ENCODE data around the gene SLC25A3. TPM values are rescaled to one million over a fixed set of nuclear protein-coding genes. Genes with fewer than 3 reads are reported as not detected.

SLC25A3 gene
- total and polyA plus RNA-seq, 7 donors: 525 to 872 (median 638) TPM

DNA sequence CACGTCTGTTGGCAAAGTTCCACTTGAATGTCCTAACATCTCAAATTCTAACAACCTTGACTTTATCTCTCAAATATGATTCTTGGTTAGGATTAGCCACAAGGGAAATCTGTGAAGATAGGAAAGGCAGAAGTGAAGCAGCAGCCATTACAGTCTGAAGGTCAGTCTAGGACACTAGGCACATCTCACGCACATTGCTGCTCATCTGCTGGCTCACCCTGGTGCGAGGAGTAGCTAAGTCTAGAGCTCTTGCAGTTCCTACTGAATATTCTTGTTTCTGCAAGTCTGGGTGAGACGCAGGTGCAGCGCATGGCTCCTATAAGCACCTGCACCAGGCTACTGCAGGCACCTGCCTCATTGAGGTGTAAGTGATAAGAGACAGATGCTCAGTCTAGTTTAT lies 6.4 kb upstream of the SLC25A3 start:
- no peak overlapping the region for H3K4me3 ChIP-seq
- intact Hi-C loops (cut with DNase I): no loop called here
- no peak for DNase-seq
- no peaks in the 10 kb centered on the region for H3K4me1 ChIP-seq
- TF ChIP-seq EP300 (IDR thresholded peaks at IDR 0.05) (no peak), POLR2A (IDR thresholded peaks at IDR 0.05) (no peak), POLR2AphosphoS5 (IDR thresholded peaks at IDR 0.05) (no peak)
- TF ChIP-seq, protein P1, sequence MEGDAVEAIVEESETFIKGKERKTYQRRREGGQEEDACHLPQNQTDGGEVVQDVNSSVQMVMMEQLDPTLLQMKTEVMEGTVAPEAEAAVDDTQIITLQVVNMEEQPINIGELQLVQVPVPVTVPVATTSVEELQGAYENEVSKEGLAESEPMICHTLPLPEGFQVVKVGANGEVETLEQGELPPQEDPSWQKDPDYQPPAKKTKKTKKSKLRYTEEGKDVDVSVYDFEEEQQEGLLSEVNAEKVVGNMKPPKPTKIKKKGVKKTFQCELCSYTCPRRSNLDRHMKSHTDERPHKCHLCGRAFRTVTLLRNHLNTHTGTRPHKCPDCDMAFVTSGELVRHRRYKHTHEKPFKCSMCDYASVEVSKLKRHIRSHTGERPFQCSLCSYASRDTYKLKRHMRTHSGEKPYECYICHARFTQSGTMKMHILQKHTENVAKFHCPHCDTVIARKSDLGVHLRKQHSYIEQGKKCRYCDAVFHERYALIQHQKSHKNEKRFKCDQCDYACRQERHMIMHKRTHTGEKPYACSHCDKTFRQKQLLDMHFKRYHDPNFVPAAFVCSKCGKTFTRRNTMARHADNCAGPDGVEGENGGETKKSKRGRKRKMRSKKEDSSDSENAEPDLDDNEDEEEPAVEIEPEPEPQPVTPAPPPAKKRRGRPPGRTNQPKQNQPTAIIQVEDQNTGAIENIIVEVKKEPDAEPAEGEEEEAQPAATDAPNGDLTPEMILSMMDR (IDR thresholded peaks at IDR 0.05): no peak
- no peaks in the 10 kb centered on the region for H3K27me3 ChIP-seq
- no peak overlapping the region for H3K27ac ChIP-seq
- H3K36me3 ChIP-seq: no peaks in the 10 kb centered on the region
- WGBS, 2 donors: 82 to 89% methylated on average over 5 of the region's 5 CpGs
- H3K9me3 ChIP-seq: no peaks in the 10 kb centered on the region

DNA sequence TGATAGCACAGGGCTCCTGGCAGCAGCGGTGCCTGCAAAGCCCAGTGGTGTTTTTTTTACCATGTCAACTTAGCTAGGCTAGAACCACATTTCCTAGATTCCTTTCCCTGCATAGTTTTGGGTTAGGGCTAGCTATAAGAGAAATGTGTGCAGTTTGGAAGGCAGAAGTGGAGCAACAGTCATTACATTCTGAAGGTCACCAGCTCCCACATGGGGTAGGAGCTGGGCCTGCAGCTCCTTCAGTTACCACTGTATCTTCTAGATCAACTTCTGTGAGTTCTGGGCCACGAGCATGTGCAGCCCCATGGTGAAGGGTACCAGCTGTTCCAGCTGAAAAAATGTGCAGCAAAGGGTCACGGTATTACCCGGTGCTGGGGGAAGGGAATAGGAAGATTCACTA lies 2.3 kb upstream of the SLC25A3 start:
- intact Hi-C loops (cut with DNase I): loop anchor here (5.0 kb wide), 1 partner anchor 74 kb away; the partner anchor contains the start of gene TMPO
- DNase-seq: no peak
- peaks cover 0 to 20% (median 15%) of the 10 kb centered on the region in 4 donors for H3K4me1 ChIP-seq
- WGBS, 2 donors: 84 to 86% methylated on average over 4 of the region's 4 CpGs
- no peak for TF ChIP-seq POLR2AphosphoS5 (IDR thresholded peaks at IDR 0.05)
- no peak for TF ChIP-seq EP300 (IDR thresholded peaks at IDR 0.05)
- no peak for TF ChIP-seq POLR2A (IDR thresholded peaks at IDR 0.05)
- TF ChIP-seq, protein P1 (IDR thresholded peaks at IDR 0.05): no peak
- H3K9me3 ChIP-seq: no peaks in the 10 kb centered on the region
- no peaks in the 10 kb centered on the region for H3K27me3 ChIP-seq
- peaks cover 0 to 7% (median 0%) of the 10 kb centered on the region in 4 donors for H3K36me3 ChIP-seq
- H3K4me3 ChIP-seq: no peak overlapping the region
- H3K27ac ChIP-seq: no peak overlapping the region

DNA sequence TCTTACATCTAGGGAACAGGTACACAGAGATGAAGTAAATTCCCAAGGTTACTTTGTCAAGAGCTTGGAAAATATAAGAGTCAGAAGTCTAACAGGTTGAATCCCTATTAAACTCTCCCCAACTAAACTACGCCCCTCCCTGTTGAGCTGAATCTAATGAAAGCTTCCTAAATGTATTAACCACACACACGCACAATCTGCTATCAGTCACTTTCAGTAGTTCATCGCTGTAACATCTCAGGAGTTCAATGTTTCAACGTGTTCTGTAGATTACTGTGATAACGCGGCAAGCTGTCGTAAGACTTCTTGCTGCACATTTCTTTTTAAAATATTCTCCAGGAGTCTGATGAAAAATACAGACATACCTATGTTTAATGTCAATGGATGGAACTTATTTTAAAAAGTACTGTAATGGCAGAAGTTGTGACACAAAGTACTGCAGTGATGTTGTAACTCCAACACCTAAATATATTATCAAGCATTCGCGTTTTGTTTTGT lies 612 bp upstream of the SLC25A3 start:
- TF ChIP-seq, protein P1 (IDR thresholded peaks at IDR 0.05): no peak
- no peak for TF ChIP-seq EP300 (IDR thresholded peaks at IDR 0.05)
- TF ChIP-seq POLR2AphosphoS5 (IDR thresholded peaks at IDR 0.05): no peak
- no peak for TF ChIP-seq POLR2A (IDR thresholded peaks at IDR 0.05)
- H3K4me1 ChIP-seq: peaks cover 0 to 36% (median 30%) of the 10 kb centered on the region in 4 donors
- H3K27ac ChIP-seq: peak overlapping the region; percentile 94 to 100 (median 96)
- H3K4me3 ChIP-seq: peak overlapping the region; percentile 76 to 98 (median 88)
- H3K36me3 ChIP-seq: peaks cover 0 to 22% (median 6%) of the 10 kb centered on the region in 4 donors
- 21 to 41% methylated on average over 9 of the region's 9 CpGs for WGBS, 2 donors
- H3K9me3 ChIP-seq: no peaks in the 10 kb centered on the region
- H3K27me3 ChIP-seq: no peaks in the 10 kb centered on the region
- DNase-seq: no peak
- intact Hi-C loops (cut with DNase I): loop anchor here (1.0 to 5.0 kb wide), 3 partner anchors 52 to 89 kb away; partner anchors contain the start of genes APAF1 and TMPO

- intact Hi-C loops (cut with DNase I): loop anchor here (5.0 kb wide), 1 partner anchor 77 kb away; the partner anchor contains the start of gene TMPO
- Histone ChIP-seq H3K27ac (peak overlapping the region; percentile 94 to 100 (median 96)), H3K36me3 (peaks cover 12 to 36% (median 19%) of the 10 kb centered on the region in 4 donors), H3K9me3 (no peaks in the 10 kb centered on the region), H3K27me3 (no peaks in the 10 kb centered on the region), H3K4me3 (peak overlapping the region; percentile 76 to 98 (median 88)), H3K4me1 (peaks cover 0 to 40% (median 30%) of the 10 kb centered on the region in 4 donors)
- 0% methylated on average over 35 of the region's 35 CpGs for WGBS, 2 donors
- peak; percentile 77 for DNase-seq
- TF ChIP-seq POLR2AphosphoS5 (IDR thresholded peaks at IDR 0.05) (peak in 1 of 4 donors; percentile 14), EP300 (IDR thresholded peaks at IDR 0.05) (no peak)
These were observed 757 bp downstream of the SLC25A3 start for GRCh38 chr12:98594050-98594835.

All from sigmoid colon (tissue), 7 donors.